ENCODE measurements around the gene HOXC4.
A peak's percentile ranks its signal among the peaks of the same experiment; 100 is the strongest.

Gene HOXC4

DNA sequence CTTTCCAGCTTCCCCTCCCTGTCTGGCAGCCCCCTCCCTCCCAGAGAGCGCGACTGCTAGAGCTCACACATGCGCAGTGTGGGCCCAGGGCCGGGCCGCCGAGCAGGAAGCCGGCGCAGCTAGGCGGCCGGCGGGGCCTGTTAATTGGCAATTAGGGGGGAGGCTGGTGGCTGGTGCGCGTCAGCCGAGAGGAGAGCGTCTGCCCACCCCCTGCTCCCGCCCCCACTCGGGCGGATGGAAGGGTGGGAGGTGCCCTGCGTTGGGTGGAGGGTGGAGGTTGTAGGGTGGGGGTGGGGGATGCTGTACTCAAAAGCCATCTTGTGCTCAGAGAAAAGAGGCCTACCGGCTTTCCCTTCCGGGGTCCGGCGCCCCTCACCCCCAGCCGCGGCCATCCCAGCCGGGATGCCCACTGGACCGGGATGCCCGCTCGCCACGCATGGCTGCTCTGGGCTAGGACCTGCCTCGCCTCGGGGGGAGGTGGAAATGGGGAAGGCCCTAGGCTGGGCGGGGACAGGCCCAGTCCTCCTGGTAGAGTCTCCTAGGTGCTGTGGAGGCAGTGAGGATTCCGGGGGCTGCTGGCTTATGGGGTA is 35.7 kb upstream of the HOXC4 start:
- WGBS, result under 1% methylated on average over 34 of the region's 34 CpGs
- no peaks in the 10 kb centered on the region for H3K9me3 ChIP-seq (ENCODE audit: insufficient read depth, low read depth, low read length)
- H3K36me3 ChIP-seq (ENCODE audit: insufficient read depth, low read length), result no peaks in the 10 kb centered on the region
- peaks cover 100% of the 10 kb centered on the region for H3K27me3 ChIP-seq (ENCODE audit: insufficient read depth, low read length)
- H3K27ac ChIP-seq (ENCODE audit: low read depth, low read length), result no peak overlapping the region
- H3K4me1 ChIP-seq (ENCODE audit: insufficient read depth, low read length), result peaks cover 17% of the 10 kb centered on the region; the same call in 1 of the 2 replicates
- H3K4me3 ChIP-seq (ENCODE audit: low read length), result peak overlapping the region; percentile 37
- no peak overlapping the region for H3K9ac ChIP-seq (ENCODE audit: low read depth, low read length)

GRCh38 chr12:54018468-54018984 is 35.1 kb upstream of the HOXC4 start:
- no peaks in the 10 kb centered on the region for H3K9me3 ChIP-seq (ENCODE audit: insufficient read depth, low read depth, low read length)
- H3K4me3 ChIP-seq (ENCODE audit: low read length), result peak overlapping the region; percentile 37
- WGBS, result 6% methylated on average over 25 of the region's 29 CpGs
- H3K36me3 ChIP-seq (ENCODE audit: insufficient read depth, low read length), result no peaks in the 10 kb centered on the region
- H3K27ac ChIP-seq (ENCODE audit: low read depth, low read length), result no peak overlapping the region
- peaks cover 100% of the 10 kb centered on the region for H3K27me3 ChIP-seq (ENCODE audit: insufficient read depth, low read length)
- H3K9ac ChIP-seq (ENCODE audit: low read depth, low read length), result no peak overlapping the region
- peaks cover 18% of the 10 kb centered on the region; the same call in 1 of the 2 replicates for H3K4me1 ChIP-seq (ENCODE audit: insufficient read depth, low read length)

DNA sequence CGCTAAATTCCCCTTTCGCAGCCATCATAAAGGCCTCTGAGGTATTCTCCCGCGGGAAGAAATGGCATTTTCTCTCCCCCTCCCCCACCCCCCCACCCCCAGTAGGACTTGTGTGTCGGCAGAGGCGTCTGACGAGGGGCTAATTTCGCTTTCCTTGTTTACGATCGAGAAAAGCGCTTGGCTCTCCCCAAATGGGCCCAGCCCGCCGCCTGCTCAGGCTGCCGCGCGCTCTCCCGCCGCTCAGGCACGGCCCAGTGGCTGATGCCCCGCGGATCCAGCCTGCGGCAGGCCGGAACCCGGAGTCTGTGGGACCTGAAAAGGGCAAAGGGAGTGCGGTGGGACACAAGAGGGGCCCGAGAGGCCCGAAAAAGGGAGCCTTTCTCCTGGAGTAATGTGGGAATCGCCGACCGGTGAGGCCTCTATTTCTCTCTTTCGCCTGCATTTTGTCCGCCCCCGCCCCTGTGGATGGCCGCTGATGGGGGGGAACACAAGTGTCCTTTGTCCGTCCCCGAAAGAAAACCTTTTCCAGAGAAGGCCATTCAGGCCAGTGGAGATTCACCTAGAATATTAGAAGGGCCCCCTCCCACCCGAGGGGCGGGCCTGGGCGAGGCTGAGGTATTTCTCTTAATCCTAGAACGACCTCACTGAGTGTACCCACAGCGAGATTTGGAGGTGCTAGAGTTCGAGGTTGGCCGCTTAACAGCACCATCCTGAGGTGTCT is 34.4 kb upstream of the HOXC4 start:
- Histone ChIP-seq H3K4me3 (ENCODE audit: low read length) (peak overlapping the region; percentile 14; the same call in 1 of the 2 replicates), H3K36me3 (ENCODE audit: insufficient read depth, low read length) (no peaks in the 10 kb centered on the region), H3K9me3 (ENCODE audit: insufficient read depth, low read depth, low read length) (no peaks in the 10 kb centered on the region), H3K27ac (ENCODE audit: low read depth, low read length) (no peak overlapping the region), H3K4me1 (ENCODE audit: insufficient read depth, low read length) (peaks cover 19% of the 10 kb centered on the region; the same call in 1 of the 2 replicates), H3K9ac (ENCODE audit: low read depth, low read length) (no peak overlapping the region), H3K27me3 (ENCODE audit: insufficient read depth, low read length) (peaks cover 100% of the 10 kb centered on the region)
- WGBS, result under 1% methylated on average over 36 of the region's 43 CpGs

DNA sequence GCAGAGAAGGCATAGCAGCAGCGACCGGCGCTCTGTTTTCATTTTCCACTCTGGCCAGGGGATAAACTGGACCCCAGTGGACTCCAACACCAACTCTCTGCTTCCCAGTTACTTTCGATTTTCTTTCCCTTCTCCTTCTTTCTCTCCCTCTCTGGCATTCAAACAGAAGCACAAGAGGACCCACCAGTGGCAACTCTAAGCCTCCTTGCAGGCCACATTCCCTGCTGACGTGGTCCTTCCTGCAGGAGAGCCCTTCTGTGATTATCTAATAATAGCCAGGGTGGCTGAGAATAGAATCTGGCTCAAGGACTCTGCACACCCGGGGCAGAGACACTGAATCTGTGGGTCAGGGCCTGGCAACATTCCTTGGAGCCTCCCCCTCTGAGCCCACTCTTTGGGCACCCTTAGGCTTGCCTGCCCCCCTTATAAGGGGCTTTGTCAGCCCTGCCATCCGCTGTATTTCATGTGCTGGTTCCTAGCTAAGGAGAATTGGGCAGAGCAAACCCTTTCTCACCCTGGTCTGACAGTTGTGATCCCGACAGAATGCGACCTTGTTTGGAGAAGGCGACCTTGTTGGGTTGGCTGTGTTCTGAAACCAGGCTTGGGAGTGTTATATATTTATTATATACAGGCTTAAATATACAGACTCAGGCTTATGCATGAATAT is 33.6 kb upstream of the HOXC4 start:
- Histone ChIP-seq H3K9ac (ENCODE audit: low read depth, low read length) (no peak overlapping the region), H3K9me3 (ENCODE audit: insufficient read depth, low read depth, low read length) (no peaks in the 10 kb centered on the region), H3K27me3 (ENCODE audit: insufficient read depth, low read length) (peaks cover 100% of the 10 kb centered on the region), H3K4me3 (ENCODE audit: low read length) (no peak overlapping the region), H3K4me1 (ENCODE audit: insufficient read depth, low read length) (peaks cover 19% of the 10 kb centered on the region; the same call in 1 of the 2 replicates), H3K27ac (ENCODE audit: low read depth, low read length) (no peak overlapping the region), H3K36me3 (ENCODE audit: insufficient read depth, low read length) (no peaks in the 10 kb centered on the region)
- 10% methylated on average over 8 of the region's 10 CpGs for WGBS

GRCh38 chr12:54020591-54021405 is 32.8 kb upstream of the HOXC4 start:
- Histone ChIP-seq H3K36me3 (ENCODE audit: insufficient read depth, low read length) (no peaks in the 10 kb centered on the region), H3K4me1 (ENCODE audit: insufficient read depth, low read length) (peaks cover 19% of the 10 kb centered on the region; the same call in 1 of the 2 replicates), H3K27ac (ENCODE audit: low read depth, low read length) (no peak overlapping the region), H3K27me3 (ENCODE audit: insufficient read depth, low read length) (peaks cover 100% of the 10 kb centered on the region), H3K9me3 (ENCODE audit: insufficient read depth, low read depth, low read length) (no peaks in the 10 kb centered on the region), H3K9ac (ENCODE audit: low read depth, low read length) (no peak overlapping the region), H3K4me3 (ENCODE audit: low read length) (no peak overlapping the region)
- WGBS, result 16% methylated on average over 23 of the region's 23 CpGs

GRCh38 chr12:54021432-54022013 is 32.1 kb upstream of the HOXC4 start:
- 4% methylated on average over 15 of the region's 16 CpGs for WGBS
- H3K36me3 ChIP-seq (ENCODE audit: insufficient read depth, low read length), result no peaks in the 10 kb centered on the region
- no peak overlapping the region for H3K27ac ChIP-seq (ENCODE audit: low read depth, low read length)
- no peaks in the 10 kb centered on the region for H3K9me3 ChIP-seq (ENCODE audit: insufficient read depth, low read depth, low read length)
- no peak overlapping the region for H3K4me3 ChIP-seq (ENCODE audit: low read length)
- H3K9ac ChIP-seq (ENCODE audit: low read depth, low read length), result no peak overlapping the region
- H3K27me3 ChIP-seq (ENCODE audit: insufficient read depth, low read length), result peaks cover 100% of the 10 kb centered on the region
- peaks cover 19% of the 10 kb centered on the region; the same call in 1 of the 2 replicates for H3K4me1 ChIP-seq (ENCODE audit: insufficient read depth, low read length)

DNA sequence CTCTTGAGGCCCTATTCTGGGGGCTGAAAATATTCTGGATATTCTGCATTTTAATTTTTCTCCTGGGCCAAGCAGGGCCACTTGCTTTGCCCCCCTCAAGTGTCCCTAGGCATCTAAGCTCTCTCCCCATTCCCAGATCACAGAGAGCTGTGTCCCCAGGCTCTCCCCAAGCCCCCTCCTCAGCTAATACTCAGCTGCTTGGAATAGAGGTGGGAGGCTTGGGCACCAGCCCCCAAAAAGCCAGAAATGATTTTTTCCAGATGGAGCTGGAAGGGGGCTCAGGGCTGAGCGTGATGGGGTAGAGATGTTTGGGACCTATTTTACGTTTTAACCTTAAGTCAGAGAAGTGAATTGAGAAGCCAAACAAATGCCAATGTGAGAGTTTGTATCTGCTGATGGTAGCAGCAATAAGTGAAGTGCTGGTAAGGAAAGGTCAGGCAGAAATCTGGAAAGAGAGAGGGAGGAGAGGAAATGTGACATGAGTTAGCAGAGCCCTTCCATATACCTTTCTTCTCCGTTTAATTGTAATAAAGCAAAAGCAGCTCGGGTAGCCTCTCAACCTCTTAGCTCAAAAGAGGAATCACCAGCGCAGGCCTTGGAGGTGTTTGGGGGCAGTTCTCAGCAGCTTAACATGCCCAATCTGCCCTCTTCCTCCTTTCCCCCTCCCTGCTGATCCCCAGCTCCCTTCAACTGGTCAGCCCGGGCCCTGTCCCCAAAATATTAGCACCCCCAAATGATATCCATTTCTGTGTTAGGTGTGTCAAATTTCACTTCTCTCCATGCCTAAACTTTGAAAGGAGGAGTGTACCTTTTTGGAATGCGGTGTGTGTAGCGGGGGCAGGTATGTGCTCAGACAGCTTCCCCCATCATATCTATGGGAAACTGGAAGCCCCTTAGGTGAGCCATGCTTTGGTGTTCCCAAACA is 30.4 kb upstream of the HOXC4 start:
- peaks cover 100% of the 10 kb centered on the region for H3K27me3 ChIP-seq (ENCODE audit: insufficient read depth, low read length)
- H3K9ac ChIP-seq (ENCODE audit: low read depth, low read length), result no peak overlapping the region
- 16% methylated on average over 7 of the region's 8 CpGs for WGBS

DNA sequence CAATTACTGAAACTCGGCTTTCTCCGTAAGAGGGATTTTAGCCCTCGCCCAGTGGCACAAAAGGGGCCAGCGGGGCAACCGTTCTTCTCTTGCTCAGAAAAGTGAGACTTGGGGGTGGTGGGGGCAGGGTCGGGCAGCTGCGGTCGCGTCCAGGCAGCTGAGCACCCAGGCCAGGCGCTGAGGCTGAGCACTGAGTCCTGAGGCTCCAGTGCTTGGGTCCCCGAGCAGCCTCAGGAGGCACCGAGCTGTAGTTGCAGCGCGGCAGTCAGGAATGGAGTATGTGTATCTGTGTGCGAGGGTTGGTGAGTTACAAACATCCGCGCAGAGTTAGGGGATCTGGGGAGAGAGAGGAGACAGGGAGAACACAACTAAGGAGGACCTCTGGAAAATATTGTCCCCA is 29.5 kb upstream of the HOXC4 start:
- 3% methylated on average over 17 of the region's 17 CpGs for WGBS
- H3K9me3 ChIP-seq (ENCODE audit: insufficient read depth, low read depth, low read length), result no peaks in the 10 kb centered on the region
- H3K36me3 ChIP-seq (ENCODE audit: insufficient read depth, low read length), result no peaks in the 10 kb centered on the region
- no peak overlapping the region for H3K4me3 ChIP-seq (ENCODE audit: low read length)
- H3K9ac ChIP-seq (ENCODE audit: low read depth, low read length), result no peak overlapping the region
- peaks cover 100% of the 10 kb centered on the region for H3K27me3 ChIP-seq (ENCODE audit: insufficient read depth, low read length)
- no peak overlapping the region for H3K27ac ChIP-seq (ENCODE audit: low read depth, low read length)
- peaks cover 9% of the 10 kb centered on the region; the same call in 1 of the 2 replicates for H3K4me1 ChIP-seq (ENCODE audit: insufficient read depth, low read length)

More for the DNA sequence above, 30.4 kb upstream of the HOXC4 start:
- Histone ChIP-seq H3K36me3 (ENCODE audit: insufficient read depth, low read length) (no peaks in the 10 kb centered on the region), H3K9me3 (ENCODE audit: insufficient read depth, low read depth, low read length) (no peaks in the 10 kb centered on the region), H3K4me3 (ENCODE audit: low read length) (no peak overlapping the region), H3K27ac (ENCODE audit: low read depth, low read length) (no peak overlapping the region), H3K4me1 (ENCODE audit: insufficient read depth, low read length) (peaks cover 14% of the 10 kb centered on the region; the same call in 1 of the 2 replicates)

DNA sequence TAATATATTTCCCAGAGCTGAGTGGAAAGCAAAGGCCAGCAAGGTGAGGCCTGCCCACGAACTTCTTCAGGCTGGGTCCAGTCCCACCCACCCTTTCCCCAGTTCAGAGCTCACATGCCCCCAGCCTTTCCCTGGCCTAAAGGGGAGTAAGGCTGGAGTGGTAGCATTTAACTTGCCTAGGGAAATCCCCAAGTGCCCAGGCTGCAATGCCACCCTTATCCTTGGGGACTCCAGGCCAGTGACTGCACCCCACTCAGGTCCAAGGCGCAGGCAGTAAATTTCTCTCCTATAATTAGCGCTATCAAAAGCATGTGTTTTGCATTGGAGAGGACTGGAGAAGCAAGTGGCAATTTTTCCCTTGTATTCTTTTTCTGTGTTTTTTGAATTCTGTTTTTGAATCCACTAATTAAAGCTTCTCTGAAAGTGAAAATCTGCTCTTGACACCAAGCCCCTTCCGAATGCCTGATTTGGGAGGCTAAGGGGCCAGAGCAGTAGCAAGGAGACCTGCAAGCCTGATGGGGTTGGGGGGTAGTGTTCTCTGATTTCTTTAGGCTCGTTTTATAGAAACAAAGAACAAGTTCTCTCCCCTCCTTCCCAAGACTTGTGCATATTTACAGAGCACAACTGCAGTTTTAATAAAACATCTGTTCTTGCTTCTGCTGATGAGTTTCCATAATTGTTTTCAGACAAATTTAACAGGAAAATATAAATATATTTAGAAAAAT is 28.9 kb upstream of the HOXC4 start:
- no peak overlapping the region for H3K9ac ChIP-seq (ENCODE audit: low read depth, low read length)
- H3K4me1 ChIP-seq (ENCODE audit: insufficient read depth, low read length), result peaks cover 6% of the 10 kb centered on the region; the same call in 1 of the 2 replicates
- H3K27ac ChIP-seq (ENCODE audit: low read depth, low read length), result no peak overlapping the region
- 23% methylated on average over 5 of the region's 5 CpGs for WGBS
- no peak overlapping the region for H3K4me3 ChIP-seq (ENCODE audit: low read length)
- H3K9me3 ChIP-seq (ENCODE audit: insufficient read depth, low read depth, low read length), result no peaks in the 10 kb centered on the region
- no peaks in the 10 kb centered on the region for H3K36me3 ChIP-seq (ENCODE audit: insufficient read depth, low read length)
- peaks cover 100% of the 10 kb centered on the region for H3K27me3 ChIP-seq (ENCODE audit: insufficient read depth, low read length)
